ENCODE results near the gene XPA.

XPA gene

DNA sequence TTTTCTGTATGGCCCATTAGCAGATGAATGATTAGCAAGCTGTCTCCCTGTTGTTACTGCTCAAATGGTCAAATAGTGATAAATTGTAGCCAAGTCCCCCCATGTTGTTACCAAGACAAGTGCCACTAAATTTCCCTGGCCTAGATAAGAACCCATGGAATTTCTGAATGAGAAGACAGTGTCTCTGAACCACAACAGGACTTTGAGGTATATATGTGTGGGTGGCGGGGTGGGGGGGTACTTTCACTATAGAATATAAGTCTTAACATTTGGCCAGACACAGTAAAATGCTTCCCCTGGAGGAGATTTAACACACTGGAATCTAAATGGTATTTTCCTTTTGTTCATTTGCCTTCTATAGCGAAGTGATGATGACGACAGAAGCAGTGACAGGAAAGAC, 28.7 kb downstream of the XPA start:
- H3K4me3 ChIP-seq (ENCODE audit: low read depth, low read length), result no peak overlapping the region
- TF ChIP-seq, protein P1, sequence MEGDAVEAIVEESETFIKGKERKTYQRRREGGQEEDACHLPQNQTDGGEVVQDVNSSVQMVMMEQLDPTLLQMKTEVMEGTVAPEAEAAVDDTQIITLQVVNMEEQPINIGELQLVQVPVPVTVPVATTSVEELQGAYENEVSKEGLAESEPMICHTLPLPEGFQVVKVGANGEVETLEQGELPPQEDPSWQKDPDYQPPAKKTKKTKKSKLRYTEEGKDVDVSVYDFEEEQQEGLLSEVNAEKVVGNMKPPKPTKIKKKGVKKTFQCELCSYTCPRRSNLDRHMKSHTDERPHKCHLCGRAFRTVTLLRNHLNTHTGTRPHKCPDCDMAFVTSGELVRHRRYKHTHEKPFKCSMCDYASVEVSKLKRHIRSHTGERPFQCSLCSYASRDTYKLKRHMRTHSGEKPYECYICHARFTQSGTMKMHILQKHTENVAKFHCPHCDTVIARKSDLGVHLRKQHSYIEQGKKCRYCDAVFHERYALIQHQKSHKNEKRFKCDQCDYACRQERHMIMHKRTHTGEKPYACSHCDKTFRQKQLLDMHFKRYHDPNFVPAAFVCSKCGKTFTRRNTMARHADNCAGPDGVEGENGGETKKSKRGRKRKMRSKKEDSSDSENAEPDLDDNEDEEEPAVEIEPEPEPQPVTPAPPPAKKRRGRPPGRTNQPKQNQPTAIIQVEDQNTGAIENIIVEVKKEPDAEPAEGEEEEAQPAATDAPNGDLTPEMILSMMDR (IDR thresholded peaks at IDR 0.05; ENCODE audit: borderline replicate concordance, insufficient read depth, low read depth, low read length), result no peak

DNA sequence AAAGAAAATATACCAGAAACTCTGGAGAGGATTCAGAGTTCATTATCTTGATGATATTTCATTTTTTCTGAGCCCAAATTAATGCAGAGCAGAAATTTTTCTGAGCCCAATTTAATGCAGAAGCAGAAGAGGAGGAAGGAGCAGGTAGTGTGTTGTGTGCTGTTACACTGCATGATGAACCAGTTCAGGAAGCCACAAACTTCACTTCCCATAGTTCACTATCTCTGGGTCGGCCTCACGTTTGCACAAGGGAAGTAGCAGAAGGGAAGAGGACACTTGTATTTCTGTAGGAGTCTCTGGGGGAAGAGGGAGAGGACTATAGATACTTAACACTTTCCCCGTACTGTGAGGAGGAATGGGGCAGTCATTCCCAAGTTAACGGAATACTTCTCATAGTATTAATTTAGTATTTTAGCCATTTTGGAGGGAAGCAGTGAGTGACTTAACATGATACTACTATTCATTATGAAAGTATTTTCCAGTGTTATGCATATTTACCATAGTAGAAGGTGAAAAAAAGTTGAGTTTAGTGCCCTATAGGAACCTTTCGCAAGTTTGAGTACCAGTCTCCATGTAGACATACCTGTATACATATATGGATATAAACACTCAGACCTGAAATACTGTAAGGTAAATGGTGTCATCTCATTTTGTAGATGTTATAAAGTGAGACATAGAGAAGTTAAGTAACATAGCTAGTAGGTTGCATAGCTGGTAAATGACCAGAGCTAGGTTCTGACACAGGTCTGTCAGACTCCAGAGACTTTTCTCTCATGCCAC, 30.0 kb downstream of the XPA start:
- TF ChIP-seq, protein P1 (IDR thresholded peaks at IDR 0.05; ENCODE audit: borderline replicate concordance, insufficient read depth, low read depth, low read length), result no peak

DNA sequence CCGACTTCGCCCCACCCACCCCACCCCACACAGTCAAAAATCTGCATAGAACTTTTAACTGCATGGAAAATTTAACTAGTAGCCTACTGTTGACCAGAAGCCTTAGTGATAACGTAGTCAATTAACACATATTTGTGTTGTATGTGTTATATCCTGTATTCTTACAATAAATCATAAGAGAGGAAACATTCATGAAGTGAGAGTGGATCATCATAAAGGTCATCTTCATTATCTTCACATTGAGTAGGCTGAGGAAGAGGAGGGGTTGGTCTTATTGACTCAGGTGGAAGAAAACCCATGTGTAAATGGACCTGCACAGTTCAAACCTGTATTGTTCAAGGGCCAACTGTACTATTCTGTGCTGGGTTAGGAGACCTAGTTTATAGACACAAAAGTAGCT, 31.4 kb downstream of the XPA start:
- TF ChIP-seq, protein P1 (IDR thresholded peaks at IDR 0.05; ENCODE audit: borderline replicate concordance, insufficient read depth, low read depth, low read length), result no peak
- no peak overlapping the region for H3K4me3 ChIP-seq (ENCODE audit: low read depth, low read length)

More for the DNA sequence above, 30.0 kb downstream of the XPA start:
- no peak overlapping the region for H3K4me3 ChIP-seq (ENCODE audit: low read depth, low read length)

DNA sequence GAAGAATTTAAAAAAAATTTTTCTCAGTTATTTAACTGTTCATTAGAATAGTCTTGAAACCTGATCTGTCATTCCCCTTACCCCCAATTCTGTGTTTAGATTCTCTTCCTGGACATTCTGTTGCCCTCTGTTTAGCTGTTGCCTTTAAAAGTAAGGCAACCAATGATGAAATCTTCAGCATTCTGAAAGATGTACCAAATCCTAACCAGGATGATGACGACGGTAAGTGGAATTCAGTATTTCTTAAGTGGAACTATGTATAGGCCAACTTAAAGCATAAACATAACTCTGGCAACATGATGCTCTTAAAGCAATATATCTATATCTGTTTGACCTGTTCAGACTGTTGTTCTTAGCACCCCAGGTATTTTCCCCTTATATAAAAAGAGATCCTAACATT, 36.3 kb downstream of the XPA start:
- TF ChIP-seq, protein P1 (IDR thresholded peaks at IDR 0.05; ENCODE audit: borderline replicate concordance, insufficient read depth, low read depth, low read length), result no peak
- no peak overlapping the region for H3K4me3 ChIP-seq (ENCODE audit: low read depth, low read length)

GRCh38 chr9:97660340-97660739, 36.8 kb downstream of the XPA start:
- H3K4me3 ChIP-seq (ENCODE audit: low read depth, low read length), result no peak overlapping the region
- TF ChIP-seq, protein P1 (IDR thresholded peaks at IDR 0.05; ENCODE audit: borderline replicate concordance, insufficient read depth, low read depth, low read length), result no peak

GRCh38 chr9:97659771-97660170, 37.4 kb downstream of the XPA start:
- TF ChIP-seq, protein P1 (IDR thresholded peaks at IDR 0.05; ENCODE audit: borderline replicate concordance, insufficient read depth, low read depth, low read length), result no peak

DNA sequence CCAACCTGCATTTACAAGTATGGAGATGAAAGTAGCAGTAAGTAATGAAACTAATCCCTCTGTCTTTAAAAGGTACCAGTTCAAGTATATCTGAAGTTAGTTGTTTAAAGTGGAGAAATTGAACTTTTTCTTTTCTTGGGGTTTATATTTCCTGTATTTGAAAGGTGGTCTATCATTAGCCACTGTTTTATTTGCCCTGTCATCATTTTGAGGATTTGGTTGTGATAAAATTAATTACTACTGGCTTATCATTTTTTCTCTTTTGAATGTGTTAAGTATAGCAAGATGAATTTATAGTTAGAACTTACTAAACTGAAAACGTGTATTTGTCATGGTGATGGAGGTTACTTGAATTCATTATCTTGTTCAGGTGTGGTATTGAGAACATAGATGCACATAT, 38.4 kb downstream of the XPA start:
- TF ChIP-seq, protein P1 (IDR thresholded peaks at IDR 0.05; ENCODE audit: borderline replicate concordance, insufficient read depth, low read depth, low read length), result no peak
- H3K4me3 ChIP-seq (ENCODE audit: low read depth, low read length), result no peak overlapping the region

More at GRCh38 chr9:97659771-97660170, 37.4 kb downstream of the XPA start:
- no peak overlapping the region for H3K4me3 ChIP-seq (ENCODE audit: low read depth, low read length)
